IMR-90 (cell line): ENCODE data around the gene SCAF4.

ENCODE experiments used
- CHD1 ChIP-seq: IDR thresholded peaks from 2 replicates; pipeline ENCODE4 v1.6.1; 2012; ENCODE audit warnings: low read depth, low read length, improper control_type of control experiment
- CTCF ChIP-seq: conservative IDR thresholded peaks from 2 replicates; pipeline ENCODE4 v1.5.1; 2012; ENCODE audit warnings: mild to moderate bottlenecking, low read depth, low read length, improper control_type of control experiment
- FOS ChIP-seq: fragments of 150-350 bp; IDR thresholded peaks from 2 replicates; pipeline ENCODE4 v1.6.1; 2016; ENCODE audit warnings: low read depth, low read length
- POLR2A ChIP-seq: IDR thresholded peaks from 2 replicates; pipeline ENCODE4 v1.6.1; 2012; ENCODE audit warnings: mild to moderate bottlenecking, low read depth, low read length
- SMC3 ChIP-seq: fragments of 150-350 bp; IDR thresholded peaks from 2 replicates; pipeline ENCODE4 v1.6.1; 2016; ENCODE audit warnings: low read depth, mild to moderate bottlenecking, antibody characterized with exemption, low read length, moderate library complexity
- USF2 ChIP-seq: fragments of 150-350 bp; IDR thresholded peaks from 2 replicates; pipeline ENCODE4 v1.6.1; 2017; ENCODE audit warnings: mild to moderate bottlenecking, antibody characterized with exemption, low read length, low read depth

- no peak for TF ChIP-seq POLR2A
- TF ChIP-seq CTCF = no peak
- no peak for TF ChIP-seq CHD1
- TF ChIP-seq SMC3 = no peak
- TF ChIP-seq FOS = no peak
- no peak for TF ChIP-seq USF2
Measured at GRCh38 chr21:31743712-31744111, 11.8 kb upstream of the SCAF4 start.
